Measurements from ENCODE around the gene WDR48.

- TF ChIP-seq CTCF (conservative IDR thresholded peaks at IDR 0.05; ENCODE audit: low read depth, low read length) (no peak), EZH2 (IDR thresholded peaks at IDR 0.05; ENCODE audit: borderline replicate concordance, low read depth, low read length, poor library complexity, severe bottlenecking) (no peak)
These were observed 1.9 kb downstream of the WDR48 start for GRCh38 chr3:39053696-39054095.
